AG09319 (cell line): ENCODE results near the gene LDLR.

ENCODE experiments used
- DNase-seq: peaks from one replicate; pipeline ENCODE4 v3.0.0-alpha.2; 2010; ENCODE audit warnings: low read depth; ENCODE audit errors: extremely low read depth
- CTCF ChIP-seq: IDR thresholded peaks from 2 replicates; pipeline ENCODE4 v1.5.1; 2011; ENCODE audit warnings: low read depth, mild to moderate bottlenecking, inconsistent platforms, low read length, moderate library complexity

Gene LDLR

GRCh38 chr19:11050323-11051114 lies 38.7 kb upstream of the LDLR start:
- no peak for DNase-seq
- no peak for TF ChIP-seq CTCF

- TF ChIP-seq CTCF = no peak
- DNase-seq = no peak
These were observed 35.5 kb upstream of the LDLR start for GRCh38 chr19:11053817-11054195.

- TF ChIP-seq CTCF = no peak
- DNase-seq = no peak
These were observed 35.1 kb upstream of the LDLR start for GRCh38 chr19:11054200-11054599.

GRCh38 chr19:11054628-11055027 lies 34.6 kb upstream of the LDLR start:
- TF ChIP-seq CTCF = no peak
- DNase-seq = no peak

- DNase-seq = no peak
- TF ChIP-seq CTCF = no peak
These were observed 30.8 kb upstream of the LDLR start for GRCh38 chr19:11058246-11059030.

- no peak for TF ChIP-seq CTCF
- no peak for DNase-seq
These were observed 29.5 kb upstream of the LDLR start for GRCh38 chr19:11059511-11060358.
